Measurements from ENCODE around the gene ARL10.
A peak's percentile ranks its signal among the peaks of the same experiment; 100 is the strongest.

ARL10 gene

DNA sequence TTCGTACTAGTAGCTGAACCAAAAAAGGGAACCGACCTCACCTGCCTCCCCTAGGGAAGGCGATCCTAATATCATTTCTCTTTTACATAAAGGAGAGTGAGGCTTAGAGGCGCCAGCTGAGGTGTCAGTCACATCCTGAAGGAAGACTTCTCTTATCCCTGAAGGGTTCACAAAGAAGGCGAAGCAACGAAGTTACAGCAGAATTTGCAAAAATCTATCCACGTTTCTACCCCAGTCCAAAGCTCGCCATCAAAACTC lies 3.1 kb upstream of the ARL10 start:
- no peak for DNase-seq

DNA sequence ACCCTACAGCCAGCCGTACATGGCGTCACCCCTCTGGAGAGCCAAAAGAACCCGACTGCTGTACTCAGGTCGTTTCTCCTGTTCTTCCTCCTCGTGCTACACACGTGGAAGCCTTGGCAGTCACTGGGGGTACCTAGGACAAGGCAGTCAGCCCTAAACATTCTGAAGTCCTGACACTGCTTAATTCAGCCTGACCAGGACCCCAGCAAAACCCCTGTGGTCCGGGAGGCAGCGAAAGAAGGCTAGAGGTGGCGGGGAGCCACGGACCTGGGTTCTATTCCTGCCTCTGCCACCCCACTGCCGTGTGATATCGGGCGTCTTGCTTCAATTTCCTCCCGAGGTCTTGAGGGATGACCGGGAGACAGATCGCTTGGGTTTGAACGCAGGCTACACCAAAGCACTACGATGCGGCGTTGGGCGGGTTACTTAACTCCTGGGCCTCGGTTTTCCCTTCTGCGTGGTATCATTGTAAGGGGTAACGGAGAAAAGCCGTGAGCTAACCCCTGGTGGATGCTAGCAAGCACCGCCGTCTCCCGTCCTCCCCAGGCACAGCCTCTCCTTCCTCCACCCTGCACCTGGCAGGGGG lies 429 bp upstream of the ARL10 start:
- no peak for DNase-seq

DNA sequence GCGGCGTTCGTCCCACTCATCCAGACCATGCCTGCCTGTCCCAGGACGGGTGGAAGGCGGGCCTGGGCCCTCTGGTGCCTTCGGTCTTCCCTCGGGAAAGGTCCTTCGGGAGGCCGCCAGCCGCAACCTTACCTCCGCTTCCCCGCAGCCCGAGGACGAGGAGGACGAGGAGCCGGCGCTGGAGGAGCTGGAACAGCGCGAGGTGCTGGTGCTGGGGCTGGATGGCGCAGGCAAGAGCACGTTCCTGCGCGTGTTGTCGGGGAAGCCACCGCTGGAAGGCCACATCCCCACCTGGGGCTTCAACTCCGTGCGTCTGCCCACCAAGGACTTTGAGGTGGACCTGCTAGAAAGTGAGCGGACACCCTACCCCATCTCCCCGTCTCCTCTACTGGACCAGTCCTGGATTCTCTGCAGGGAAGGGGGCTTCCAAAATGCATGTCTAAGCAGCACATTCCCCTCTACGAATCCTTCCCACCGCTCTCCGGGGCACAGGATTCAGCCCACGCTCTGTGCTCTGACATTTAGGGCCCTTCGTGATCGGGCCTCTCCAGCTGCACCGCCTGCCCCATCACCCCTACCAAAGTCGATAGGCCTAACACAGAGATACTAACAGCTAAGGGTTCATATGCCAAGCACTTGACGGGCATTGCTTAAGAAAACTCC lies 1.1 kb downstream of the ARL10 start:
- DNase-seq, result no peak

DNA sequence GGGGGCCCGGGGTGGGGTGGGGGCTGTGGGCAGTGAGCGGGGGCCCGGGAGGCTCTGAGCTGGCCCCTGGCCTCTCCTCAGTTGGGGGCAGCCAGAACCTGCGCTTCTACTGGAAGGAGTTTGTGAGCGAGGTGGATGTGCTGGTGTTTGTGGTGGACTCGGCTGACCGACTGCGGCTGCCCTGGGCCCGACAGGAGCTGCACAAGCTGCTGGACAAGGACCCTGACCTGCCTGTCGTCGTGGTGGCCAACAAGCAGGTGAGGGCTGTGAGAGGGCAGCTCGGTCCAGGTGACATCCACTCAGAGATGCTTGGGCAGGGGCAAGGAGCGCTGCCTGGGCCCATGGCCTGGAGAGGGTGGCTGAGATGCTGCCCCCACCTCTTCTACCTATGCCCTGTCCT lies 3.4 kb downstream of the ARL10 start:
- no peak for DNase-seq

DNA sequence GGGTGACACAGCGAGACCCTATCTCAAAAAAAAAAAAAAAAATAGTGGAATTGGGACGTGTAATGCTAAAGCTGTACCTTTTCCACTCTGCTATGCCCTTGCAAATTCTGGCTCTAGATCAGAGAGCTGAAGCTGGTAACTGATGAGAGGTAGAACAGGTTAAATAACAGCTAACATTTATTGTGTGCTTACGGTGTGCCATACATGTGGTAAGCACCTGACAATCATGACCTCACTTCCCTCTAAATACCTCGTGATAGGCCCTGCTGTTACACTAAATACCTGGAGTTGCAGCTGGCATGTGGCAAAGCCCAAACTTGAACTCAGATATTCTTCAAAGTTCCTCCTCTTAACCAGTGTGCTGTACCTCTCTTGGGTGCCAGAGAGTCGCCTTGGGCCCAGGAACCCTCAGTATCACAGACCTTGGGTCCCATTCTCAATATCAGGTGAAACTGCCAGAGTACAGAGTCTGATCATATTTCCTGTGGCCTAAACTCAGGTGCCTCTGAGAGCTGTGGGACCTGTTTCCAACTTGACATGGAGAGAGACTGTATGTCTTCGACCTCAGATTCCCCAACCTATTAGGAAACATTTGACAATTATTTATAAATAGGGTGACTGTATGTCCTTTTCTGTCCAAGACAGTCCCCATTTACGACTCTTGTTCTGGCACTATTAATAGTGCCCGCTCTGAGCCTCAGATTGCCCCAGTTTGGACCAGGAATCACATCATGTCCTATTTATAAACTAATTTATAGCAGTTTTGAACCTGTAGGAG lies 4.8 kb downstream of the ARL10 start:
- DNase-seq, result no peak

DNA sequence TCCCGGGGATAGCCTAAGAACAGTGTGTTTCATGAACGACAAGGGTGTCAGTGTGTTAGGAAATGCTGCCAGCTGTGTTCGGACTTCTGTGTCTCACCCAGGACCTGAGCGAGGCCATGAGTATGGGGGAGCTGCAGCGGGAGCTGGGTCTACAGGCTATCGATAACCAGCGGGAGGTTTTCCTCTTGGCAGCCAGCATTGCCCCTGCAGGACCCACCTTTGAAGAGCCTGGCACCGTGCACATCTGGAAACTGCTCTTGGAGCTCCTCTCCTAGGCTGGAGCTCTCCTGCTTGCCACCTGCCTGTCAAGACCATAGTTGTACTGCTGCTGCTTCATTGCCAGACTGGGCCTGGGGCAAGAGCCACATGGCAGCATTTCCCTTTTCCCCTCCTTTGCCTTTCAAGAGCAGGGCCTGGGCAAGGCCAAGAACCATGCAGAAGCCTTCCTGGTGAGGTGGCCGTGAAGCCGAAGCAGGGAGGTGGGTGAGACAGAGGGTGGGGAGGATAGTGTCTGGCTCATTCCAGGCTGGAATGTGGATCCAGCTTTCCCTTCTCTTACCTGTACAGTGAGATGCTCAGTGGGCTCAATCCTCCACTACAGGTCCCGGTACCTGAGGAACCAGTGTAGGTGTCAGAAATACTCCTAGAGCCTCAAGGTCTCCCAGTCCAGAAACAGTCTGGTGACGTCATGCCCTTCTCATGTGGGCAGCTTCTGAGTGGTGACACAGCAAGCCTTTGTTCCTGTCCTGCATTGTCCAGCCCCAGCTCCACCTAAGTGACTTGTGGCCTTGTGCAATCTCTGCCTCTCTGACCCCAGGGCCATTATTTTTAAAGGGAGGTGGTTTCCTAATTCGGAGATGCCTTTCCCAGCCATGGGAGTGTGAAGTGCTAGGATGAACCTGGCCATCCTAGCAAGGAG lies 6.6 kb downstream of the ARL10 start:
- no peak for DNase-seq

DNA sequence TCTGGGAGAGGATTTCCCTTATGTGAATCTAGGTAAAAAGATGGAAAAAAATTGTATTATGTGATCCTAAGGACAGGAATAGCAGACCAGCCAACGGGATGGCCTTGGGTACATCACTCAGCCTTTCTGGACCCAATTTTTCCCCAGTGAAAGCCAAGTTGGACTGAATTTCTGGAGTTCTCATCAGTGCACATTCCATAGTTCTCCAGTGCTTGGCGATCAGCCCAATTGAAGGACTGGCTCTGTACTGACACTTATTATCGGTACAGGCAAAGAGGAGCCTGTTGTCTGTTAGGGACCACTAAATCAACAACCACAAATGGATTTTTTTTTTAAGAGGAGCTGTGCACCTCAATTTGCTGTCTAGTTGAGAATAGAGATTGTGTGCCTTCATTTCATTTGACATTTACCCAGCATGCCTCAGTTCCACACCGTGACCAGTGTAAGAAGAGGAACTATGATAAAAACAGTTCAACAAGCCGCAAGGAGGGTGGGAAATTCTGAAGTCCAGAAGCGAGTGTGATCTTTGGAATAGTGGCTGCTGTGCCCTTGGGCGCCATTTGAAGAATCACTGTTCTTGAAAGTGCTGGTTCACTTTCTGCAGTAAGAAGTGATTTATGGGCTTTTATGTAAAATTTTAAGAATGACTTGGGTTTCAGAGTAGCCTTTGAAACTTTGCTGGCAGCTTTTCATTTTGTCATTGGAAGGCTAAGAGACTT lies 8.0 kb downstream of the ARL10 start:
- no peak for DNase-seq

DNA sequence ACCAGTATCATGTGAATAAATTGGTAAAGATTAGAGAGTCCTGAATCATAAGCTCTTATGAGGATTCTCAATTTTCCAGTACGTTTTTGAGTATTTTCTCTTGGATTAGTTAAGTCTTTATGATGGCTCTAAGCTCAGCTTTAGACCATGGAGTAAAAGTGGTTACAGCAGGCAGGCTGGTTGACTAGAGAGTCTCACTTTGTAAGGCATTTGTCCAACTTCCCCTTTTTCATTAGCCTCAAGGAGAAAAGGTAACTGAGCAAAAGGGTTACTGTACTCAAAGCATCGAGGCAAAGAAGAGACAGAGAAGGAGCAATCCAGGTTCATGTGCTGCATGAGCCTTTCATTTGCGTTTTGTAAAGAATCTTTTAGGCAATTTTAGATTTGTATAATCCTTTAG lies 14.6 kb downstream of the ARL10 start:
- DNase-seq, result no peak

DNA sequence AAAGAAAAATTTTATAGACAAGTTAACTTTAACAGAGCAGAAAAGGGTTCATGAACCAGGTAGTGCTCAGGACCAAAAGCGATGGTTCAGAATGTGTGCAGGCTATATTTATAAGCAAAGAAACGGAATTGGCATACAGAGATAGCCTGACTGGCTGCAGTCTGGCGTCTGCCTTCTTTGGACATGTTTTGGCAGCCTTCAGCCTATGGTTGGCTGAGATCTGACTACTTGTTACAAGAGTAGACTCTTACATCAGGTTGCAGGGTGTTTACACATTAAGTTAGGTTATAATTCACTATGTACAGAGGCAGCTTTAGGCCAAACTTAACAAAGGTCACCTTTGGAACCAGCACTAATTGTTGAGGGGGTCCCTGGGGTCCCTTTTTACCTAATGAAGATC lies 16.1 kb downstream of the ARL10 start:
- DNase-seq, result peak; percentile 16 to 57

DNA sequence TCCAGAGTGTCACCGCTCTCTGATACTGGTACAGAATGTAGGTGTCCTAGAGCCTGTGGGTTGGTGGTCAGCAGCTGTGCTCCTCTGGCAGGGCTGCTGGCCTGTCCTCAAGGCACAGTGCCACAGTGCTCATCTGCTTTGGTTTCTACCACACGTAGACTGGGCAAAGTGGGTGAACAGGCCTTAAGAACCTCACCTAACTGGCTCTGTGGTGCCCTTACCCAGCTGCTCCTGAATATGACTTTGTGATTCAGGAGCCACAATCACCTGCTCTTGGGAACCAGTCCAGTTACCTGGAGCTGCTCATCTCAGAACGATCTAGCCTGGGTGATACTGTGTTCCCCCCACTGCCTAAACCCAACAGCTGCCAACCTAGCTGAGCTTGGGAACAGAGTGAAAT lies 16.7 kb downstream of the ARL10 start:
- no peak for DNase-seq

DNA sequence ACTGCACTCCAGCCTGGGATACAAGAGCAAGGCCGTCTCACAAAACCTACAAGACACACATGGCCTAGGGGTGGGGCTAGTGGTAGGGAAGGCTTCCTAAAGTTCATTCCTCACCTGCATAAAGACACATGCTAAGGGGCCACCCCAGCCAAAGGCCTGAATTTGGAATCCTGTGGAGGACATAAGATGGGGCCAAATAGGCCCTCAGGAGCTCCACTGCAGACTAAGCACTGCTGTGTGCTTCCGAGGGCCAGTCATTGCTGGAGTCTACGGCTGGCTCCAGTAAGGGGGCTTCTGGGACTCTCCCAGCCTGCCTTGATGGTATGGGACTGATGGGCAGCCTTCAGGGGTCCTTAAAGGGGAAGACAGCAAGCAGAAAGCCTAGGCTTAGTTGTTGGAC lies 17.4 kb downstream of the ARL10 start:
- DNase-seq, result no peak

DNA sequence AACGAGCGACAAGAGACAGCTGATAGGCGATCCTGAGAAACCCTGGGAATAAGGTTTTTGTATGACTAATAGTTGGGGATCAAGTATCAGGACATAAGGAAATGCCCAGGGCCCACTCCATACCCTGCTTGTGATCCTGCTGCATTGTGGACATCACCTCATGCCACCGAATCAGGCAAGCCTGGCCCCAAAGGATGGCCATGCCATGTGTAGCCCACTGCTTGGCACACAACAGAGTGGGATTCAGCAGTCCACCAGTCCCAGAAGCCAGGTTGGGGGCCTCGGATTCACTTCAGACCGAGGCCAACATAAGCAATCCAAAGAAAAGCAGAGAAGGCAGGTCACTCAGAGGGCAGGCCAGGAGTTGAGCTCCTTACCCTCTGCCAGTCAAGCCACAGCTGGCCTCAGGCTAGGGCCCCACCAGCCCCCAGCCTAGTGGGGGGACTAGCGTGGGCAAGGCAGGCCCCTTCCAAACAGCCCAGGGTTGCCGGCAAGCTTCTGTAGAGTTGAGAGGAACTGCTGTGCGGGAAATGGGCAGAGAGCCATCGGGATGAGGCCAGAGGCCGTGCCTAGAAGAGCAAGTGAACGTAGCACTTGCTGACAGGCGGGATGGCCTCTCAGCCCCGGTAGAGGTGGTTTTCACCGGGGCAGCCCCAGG lies 18.1 kb downstream of the ARL10 start:
- DNase-seq, result no peak

DNA sequence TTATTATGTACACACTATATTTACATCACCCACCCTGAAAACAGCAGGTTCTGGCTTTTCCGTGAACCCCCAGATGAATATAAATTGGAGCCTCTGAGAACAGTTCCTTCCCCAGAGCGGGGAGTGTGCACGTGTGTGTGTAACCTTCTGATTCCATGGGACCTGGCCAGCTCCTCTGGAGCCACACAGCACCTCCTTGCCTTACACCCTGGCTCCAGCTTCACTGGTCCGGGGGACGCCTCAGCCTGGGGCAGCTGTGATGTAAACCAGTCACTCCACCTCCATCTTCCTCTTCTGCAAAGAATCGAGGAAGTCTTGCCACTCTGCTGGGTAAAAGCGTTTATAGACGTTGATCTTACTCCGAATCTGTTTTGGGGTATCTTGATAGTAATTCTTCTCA lies 18.7 kb downstream of the ARL10 start:
- no peak for DNase-seq

DNA sequence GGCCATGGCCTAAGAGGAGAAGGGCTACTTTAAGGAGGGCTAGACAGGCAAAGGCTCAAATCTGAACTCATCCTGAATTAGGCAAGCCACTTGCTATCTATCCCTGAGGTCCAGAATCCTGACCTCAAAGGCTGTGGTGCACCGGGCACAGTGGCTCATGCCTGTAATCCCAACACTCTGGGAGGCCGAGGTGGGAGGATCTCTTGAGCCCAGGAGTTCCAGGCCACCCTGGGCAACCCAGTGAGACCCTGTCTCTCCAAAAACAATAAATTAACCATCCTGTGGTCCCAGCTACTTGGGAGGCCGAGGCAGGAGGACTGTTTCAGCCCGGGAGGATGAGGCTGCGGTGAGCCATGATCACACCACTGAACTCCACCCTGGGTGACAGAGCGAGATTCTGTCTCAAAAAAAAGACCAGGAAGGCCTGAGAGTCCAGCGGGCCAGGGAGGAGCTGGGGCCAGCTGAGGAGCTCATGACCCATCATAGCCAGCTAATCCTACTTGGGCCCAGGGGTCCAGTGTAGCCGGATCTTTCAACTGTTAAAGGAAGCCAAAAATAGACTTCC lies 19.2 kb downstream of the ARL10 start:
- DNase-seq, result no peak

DNA sequence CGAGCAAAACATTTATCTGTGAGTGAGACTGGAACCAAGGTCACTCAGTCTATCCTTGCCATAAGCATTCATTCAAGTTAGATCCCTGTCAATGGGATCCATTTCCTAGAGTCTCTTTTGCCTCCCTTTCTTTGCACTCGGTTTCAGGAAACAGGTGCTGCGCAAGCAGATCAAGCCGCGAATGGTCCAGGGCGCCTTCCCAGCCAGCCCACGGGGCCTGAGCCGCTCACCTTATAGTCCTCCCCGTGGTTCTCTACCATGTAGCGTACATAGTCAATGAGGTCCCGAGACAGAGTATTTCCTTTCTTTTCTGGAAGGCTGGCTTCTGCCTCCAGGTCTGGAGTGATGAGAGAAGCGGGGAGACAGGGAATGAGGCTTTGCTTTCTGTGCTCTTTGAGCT lies 19.7 kb downstream of the ARL10 start:
- no peak for DNase-seq

DNA sequence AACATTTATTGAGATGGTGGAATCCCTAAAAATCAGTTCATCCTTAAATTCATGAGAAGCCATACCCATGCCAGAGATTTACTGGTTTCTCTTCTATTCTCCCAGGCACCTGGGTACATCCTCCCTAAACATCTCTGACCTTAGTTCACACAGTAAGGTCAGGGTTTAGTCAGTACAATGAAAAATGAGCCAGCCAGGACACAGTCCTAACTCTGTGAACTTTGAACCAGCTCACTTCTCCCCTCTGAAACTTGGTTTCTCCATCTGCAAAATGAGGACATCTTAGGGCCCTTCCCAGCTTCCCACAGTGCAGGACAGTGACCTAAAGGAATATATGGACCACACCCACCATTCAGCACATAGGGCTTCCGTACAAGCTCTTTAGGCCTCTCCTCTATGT lies 21.2 kb downstream of the ARL10 start:
- no peak for DNase-seq

DNA sequence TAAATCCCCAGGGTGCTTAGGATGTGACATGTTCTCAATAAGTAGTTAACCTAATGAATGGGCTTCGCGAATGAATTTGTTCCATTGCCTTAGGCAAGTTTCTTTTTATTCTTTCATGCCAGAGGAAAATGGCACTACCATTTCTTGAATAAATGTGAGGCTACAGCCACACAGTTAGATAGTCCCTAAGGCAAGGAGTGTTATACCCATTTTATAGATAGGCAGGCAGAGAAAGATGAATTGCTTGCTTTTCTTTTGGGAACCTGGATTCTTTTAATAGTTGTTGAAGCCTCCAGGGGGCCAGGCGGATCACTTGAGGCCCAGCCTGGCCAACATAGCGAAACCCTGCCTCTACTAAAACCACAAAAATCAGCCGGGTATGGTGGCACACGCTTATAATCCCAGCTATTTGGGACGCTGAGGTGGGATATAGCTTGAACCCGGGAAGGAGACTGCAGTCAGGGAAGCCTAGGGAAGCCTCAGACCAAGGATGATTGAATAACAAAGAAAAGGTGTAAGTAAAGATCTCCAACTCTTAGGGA lies 22.2 kb downstream of the ARL10 start:
- DNase-seq, result no peak

DNA sequence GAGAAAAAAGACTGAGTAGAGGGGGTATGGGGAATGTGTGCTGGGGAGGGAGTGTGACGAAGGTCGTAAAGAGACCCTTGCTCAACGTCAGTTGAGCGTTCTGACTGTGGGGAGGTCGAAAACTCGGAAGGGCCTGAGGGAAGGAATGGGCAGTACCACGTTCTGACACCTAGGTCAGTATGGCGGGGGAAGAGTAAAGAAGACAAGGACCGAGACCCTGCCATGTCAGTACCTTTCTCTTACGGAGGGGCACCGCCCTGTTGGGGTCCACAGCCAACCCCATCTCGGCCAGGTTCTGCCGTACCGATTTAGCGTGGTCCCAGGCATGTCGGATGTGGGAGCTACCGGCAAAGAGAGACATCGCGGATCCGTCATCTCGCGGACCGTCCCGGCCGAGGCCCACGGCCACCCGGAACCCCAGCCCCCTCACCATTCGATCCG lies 22.7 kb downstream of the ARL10 start:
- peak in 1 of 2 experiments; percentile 44 for DNase-seq

DNA sequence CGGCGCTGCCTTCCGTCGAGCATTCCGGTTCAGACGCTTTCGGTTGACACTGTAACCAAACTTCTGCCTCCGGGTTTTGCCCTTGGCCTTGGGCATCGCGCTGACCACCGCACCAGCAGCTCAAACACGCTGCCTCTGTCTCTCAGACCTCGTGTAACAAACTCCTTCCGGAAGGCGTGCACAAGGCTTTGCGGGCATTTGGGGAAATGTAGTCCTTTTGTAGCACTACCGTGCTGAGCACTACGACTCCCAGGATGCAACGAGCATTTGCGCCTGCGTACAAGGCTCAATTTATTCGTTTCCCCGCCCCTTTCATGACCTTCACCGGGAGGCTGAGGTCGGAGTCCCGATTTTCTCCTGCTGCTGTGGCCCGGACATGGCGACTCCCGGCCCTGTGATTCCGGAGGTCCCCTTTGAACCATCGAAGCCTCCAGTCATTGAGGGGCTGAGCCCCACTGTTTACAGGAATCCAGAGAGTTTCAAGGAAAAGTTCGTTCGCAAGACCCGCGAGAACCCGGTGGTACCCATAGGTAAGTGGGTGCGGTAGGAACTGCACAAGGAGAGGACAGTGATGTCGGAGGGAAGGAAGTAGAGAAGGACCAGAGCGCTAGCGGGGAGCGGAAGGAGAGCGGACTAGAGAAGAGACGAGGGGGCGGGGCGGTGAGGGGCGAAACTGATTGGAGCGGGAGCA lies 23.3 kb downstream of the ARL10 start, which contains the start of the genes HIGD2A and NOP16:
Gene HIGD2A (plus strand): TSS at position 308 of the 691 bp plus-strand sequence. CDS start 69 bp downstream, at position 377.
Gene NOP16 (minus strand): TSS at position 155 of the 691 bp plus-strand sequence. CDS start 59 bp downstream, at position 96.
- DNase-seq, result peak; percentile 95 to 97

Measured in NCI-H446 (cell line).